GM12891 (cell line): ENCODE measurements around the gene UCK2.

ENCODE experiments used
- POLR2A ChIP-seq: IDR thresholded peaks from 2 replicates; pipeline ENCODE4 v1.6.1; 2011; ENCODE audit warnings: low read depth, low read length, control low read depth
- POLR2AphosphoS5 ChIP-seq: IDR thresholded peaks from 2 replicates; pipeline ENCODE4 v1.6.1; 2011; ENCODE audit warnings: low read depth, low read length, control low read depth
- POU2F2 ChIP-seq: IDR thresholded peaks from 2 replicates; pipeline ENCODE4 v1.6.1; 2011; ENCODE audit warnings: low read depth, mild to moderate bottlenecking, control low read depth, low read length, moderate library complexity
- SPI1 ChIP-seq: IDR thresholded peaks from 2 replicates; pipeline ENCODE4 v1.6.1; 2011; ENCODE audit warnings: low read depth, low read length, control low read depth
- TAF1 ChIP-seq: IDR thresholded peaks from 2 replicates; pipeline ENCODE4 v1.6.1; 2011; ENCODE audit warnings: low read depth, low read length, control low read depth

GRCh38 chr1:165865633-165866340 lies 38.4 kb downstream of the UCK2 start:
- TF ChIP-seq TAF1 (no peak), POLR2AphosphoS5 (no peak), POLR2A (no peak), POU2F2 (no peak), SPI1 (no peak)
